GM10248 (cell line): ENCODE results near the gene HIVEP1.

Source experiments
- CTCF ChIA-PET: fragments of 300-600 bp; sonication (Branson Sonifier 250); formaldehyde crosslinking; extraction: SDS; loops from one replicate; lab custom pipeline; 2021; ENCODE audit warnings: antibody characterized with exemption; lab: Yijun Ruan, JAX
- POLR2A ChIA-PET: fragments of 350-650 bp; sonication (Branson Sonifier 250); formaldehyde crosslinking; extraction: SDS; loops from one replicate; lab custom pipeline; 2020; ENCODE audit warnings: antibody characterized with exemption; lab: Yijun Ruan, JAX
- DNase-seq: peaks from one replicate; pipeline ENCODE4 v3.0.0; 2012; ENCODE audit errors: extremely low spot score
- CTCF ChIP-seq: IDR thresholded peaks from 2 replicates; pipeline ENCODE4 v1.5.1; 2012; ENCODE audit warnings: mild to moderate bottlenecking, low read depth; ENCODE audit errors: extremely low read depth, missing control alignments, control extremely low read depth

HIVEP1 gene

GRCh38 chr6:12208190-12208589 is 196.1 kb downstream of the HIVEP1 start:
- POLR2A ChIA-PET, result no interaction called here
- CTCF ChIA-PET, result no interaction called here
- TF ChIP-seq CTCF, result no peak
- DNase-seq, result no peak

- no peak for TF ChIP-seq CTCF
- ChIA-PET POLR2A (no interaction called here), CTCF (interaction anchor here (1.3 kb wide), 1 partner anchor 81 kb away, joined by 3 read pairs; no protein-coding TSS in a partner anchor)
- no peak for DNase-seq
Observed at GRCh38 chr6:12208673-12209072, 196.6 kb downstream of the HIVEP1 start.
